GM12872 (cell line): ENCODE results near the gene WNT8B.
A peak's percentile ranks its signal among the peaks of the same experiment; 100 is the strongest.

Experiments
- CTCF ChIP-seq: IDR thresholded peaks from 3 replicates; pipeline ENCODE4 v1.5.1; 2011; ENCODE audit warnings: low read depth, mild to moderate bottlenecking, low read length, moderate library complexity; ENCODE audit not compliant: insufficient read depth

Gene WNT8B

DNA sequence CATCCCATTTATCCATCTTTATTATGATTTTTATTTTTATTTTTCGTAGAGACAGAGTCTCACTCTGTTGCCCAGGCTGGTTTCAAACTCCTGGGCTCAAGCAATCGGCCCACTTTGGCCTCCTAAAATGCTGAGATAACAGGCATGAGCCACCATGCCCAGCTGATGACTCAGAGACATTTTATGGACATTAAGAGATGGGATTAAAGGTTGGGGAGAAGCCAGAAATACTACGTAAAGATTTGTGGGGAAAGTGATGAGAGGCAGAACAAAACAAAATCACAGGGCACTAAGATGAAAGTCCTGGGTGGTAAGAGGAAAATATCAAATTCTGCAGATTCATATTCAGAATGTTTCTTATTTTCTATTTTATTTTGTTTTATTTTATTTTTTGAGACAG lies 7.6 kb downstream of the WNT8B start:
- TF ChIP-seq CTCF, result no peak

DNA sequence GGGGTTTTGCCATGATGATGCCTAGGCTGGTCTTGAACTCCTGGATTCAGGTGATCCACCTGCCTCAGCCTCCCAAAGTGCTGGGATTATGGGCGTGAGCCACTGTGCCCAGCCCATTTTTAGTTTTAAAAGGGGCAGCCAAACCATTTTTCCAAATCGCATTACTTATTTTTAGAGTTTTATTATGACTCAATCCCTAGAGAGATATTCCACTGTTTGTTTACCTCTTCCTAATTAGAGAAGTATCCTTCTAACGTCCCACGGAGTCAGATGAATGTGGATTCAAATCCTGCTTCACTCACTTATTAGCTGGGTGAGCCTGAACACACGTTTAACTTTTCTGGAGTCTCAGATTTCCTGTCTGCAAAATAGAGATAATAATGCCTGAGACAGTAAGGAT lies 15.2 kb downstream of the WNT8B start:
- TF ChIP-seq CTCF, result no peak

DNA sequence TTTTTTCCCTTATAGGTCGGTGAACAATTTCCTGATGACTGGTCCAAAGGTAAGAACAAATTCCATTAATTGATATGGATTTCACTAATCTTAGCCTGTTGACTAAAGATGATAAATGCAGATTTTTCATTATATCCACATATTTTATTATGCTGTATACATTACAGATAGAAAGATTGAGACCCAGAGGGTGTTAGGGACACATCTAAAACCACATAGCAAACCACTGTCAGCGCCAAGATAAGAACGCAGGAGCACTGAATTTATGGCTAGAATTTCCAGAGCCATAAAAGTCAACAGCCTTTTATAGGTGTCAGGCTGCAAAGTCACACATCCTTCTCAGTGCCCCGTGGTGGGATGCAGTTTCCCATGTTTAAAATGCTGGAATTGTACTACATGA lies 16.2 kb downstream of the WNT8B start:
- TF ChIP-seq CTCF, result no peak

- TF ChIP-seq CTCF, result no peak
These were observed 17.2 kb downstream of the WNT8B start for GRCh38 chr10:100480002-100480401.

GRCh38 chr10:100481462-100482081 lies 18.8 kb downstream of the WNT8B start:
- TF ChIP-seq CTCF, result peak; percentile 25; the same call in 2 of the 3 replicates

DNA sequence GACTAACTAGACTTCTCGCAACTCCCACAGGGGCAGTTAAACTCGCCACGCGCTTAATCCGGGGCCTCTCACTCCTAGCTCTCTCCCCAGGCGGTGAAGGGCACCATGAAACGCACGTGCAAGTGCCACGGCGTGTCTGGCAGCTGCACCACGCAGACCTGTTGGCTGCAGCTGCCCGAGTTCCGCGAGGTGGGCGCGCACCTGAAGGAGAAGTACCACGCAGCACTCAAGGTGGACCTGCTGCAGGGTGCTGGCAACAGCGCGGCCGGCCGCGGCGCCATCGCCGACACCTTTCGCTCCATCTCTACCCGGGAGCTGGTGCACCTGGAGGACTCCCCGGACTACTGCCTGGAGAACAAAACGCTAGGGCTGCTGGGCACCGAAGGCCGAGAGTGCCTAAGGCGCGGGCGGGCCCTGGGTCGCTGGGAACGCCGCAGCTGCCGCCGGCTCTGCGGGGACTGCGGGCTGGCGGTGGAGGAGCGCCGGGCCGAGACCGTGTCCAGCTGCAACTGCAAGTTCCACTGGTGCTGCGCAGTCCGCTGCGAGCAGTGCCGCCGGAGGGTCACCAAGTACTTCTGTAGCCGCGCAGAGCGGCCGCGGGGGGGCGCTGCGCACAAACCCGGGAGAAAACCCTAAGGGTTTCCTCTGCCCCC lies 19.5 kb downstream of the WNT8B start:
- TF ChIP-seq CTCF, result peak; percentile 83

GRCh38 chr10:100482834-100483185 lies 20.0 kb downstream of the WNT8B start:
- no peak for TF ChIP-seq CTCF
